Calu3 (cell line): ENCODE results near the gene FAM167B. TPM values are rescaled to one million over a fixed set of nuclear protein-coding genes. Genes with fewer than 3 reads are reported as not detected.

Source experiments
- BruUV-seq: library from RNA; stranded (reverse); fragments of 400-500 nt; replicated peaks from 2 replicates; lab custom pipeline; 2021; lab: Mats Ljungman, UMichigan
- CTCF ChIA-PET: fragments of 300-600 bp; sonication (Branson Sonifier 250); formaldehyde crosslinking; loops from one replicate; lab custom pipeline; 2022; ENCODE audit warnings: antibody characterized with exemption; lab: Charles Lee
- DNase-seq: peaks from one replicate; pipeline ENCODE4 v3.0.0; 2022
- H3K27ac Mint-ChIP-seq: one replicate; pipeline ENCODE4 v1.8.0; 2022; ENCODE audit warnings: mixed read lengths; ENCODE audit not compliant: unreplicated experiment
- H3K27me3 Mint-ChIP-seq: one replicate; pipeline ENCODE4 v1.8.0; 2022; ENCODE audit warnings: mixed read lengths; ENCODE audit not compliant: unreplicated experiment
- H3K36me3 Mint-ChIP-seq: one replicate; pipeline ENCODE4 v1.8.0; 2022; ENCODE audit warnings: mild to moderate bottlenecking, moderate library complexity, mixed read lengths; ENCODE audit not compliant: insufficient read depth, unreplicated experiment
- H3K4me1 Mint-ChIP-seq: one replicate; pipeline ENCODE4 v1.8.0; 2022; ENCODE audit warnings: mild to moderate bottlenecking, low read depth, mixed read lengths; ENCODE audit not compliant: unreplicated experiment
- H3K4me3 Mint-ChIP-seq: one replicate; pipeline ENCODE4 v1.8.0; 2022; ENCODE audit warnings: mild to moderate bottlenecking, low read depth, moderate library complexity, mixed read lengths; ENCODE audit not compliant: unreplicated experiment
- H3K9me3 Mint-ChIP-seq: one replicate; pipeline ENCODE4 v1.8.0; 2022; ENCODE audit warnings: low read depth, mixed read lengths; ENCODE audit not compliant: unreplicated experiment
- CTCF ChIP-seq: fragments of 200-600 bp; IDR thresholded peaks from one replicate; pipeline ENCODE4 v1.8.0; 2022; ENCODE audit warnings: antibody characterized with exemption; ENCODE audit not compliant: unreplicated experiment
- intact Hi-C: fragments of 100-400 bp; cut with micrococcal nuclease; formaldehyde crosslinking; loops from one replicate; pipeline ENCODE4 v1.10.0; 2022; ENCODE audit not compliant: unreplicated experiment
- total RNA-seq: library from RNA; stranded (reverse); gene quantifications from 2 replicates; pipeline ENCODE4 v1.2.3, GENCODE V29; 2022

The FAM167B gene
- total RNA-seq, 1 experiment from 2014 or later: 1.8 TPM

- TF ChIP-seq CTCF: no peak
- DNase-seq: no peak
- H3K4me3 Mint-ChIP-seq: no peak overlapping the region
- peaks cover 9% of the 10 kb centered on the region for H3K4me1 Mint-ChIP-seq
- H3K36me3 Mint-ChIP-seq: no peaks in the 10 kb centered on the region
- CTCF ChIA-PET: no interaction called here
- BruUV-seq: no TSS peak
- no peak overlapping the region for H3K27ac Mint-ChIP-seq
- no peaks in the 10 kb centered on the region for H3K27me3 Mint-ChIP-seq
- intact Hi-C loops: loop anchor here (10.0 kb wide), 1 partner anchor 47 kb away; the partner anchor contains the start of gene HDAC1
- H3K9me3 Mint-ChIP-seq: no peaks in the 10 kb centered on the region
Measured at GRCh38 chr1:32247452-32247851, 430 bp downstream of the FAM167B start.

- CTCF ChIA-PET: interaction anchor here (0.6 to 0.7 kb wide), 2 partner anchors 10 to 849 kb away, joined by 3 read pairs; no protein-coding TSS in a partner anchor
- H3K36me3 Mint-ChIP-seq: no peaks in the 10 kb centered on the region
- intact Hi-C loops: loop anchor here (10.0 kb wide), 1 partner anchor 47 kb away; the partner anchor contains the start of gene HDAC1
- no peaks in the 10 kb centered on the region for H3K27me3 Mint-ChIP-seq
- no TSS peak for BruUV-seq
- H3K4me3 Mint-ChIP-seq: no peak overlapping the region
- H3K4me1 Mint-ChIP-seq: peaks cover 9% of the 10 kb centered on the region
- no peak for TF ChIP-seq CTCF
- H3K27ac Mint-ChIP-seq: no peak overlapping the region
- H3K9me3 Mint-ChIP-seq: no peaks in the 10 kb centered on the region
- DNase-seq: no peak
Measured at GRCh38 chr1:32247983-32248889, 1.2 kb downstream of the FAM167B start.

- Mint-ChIP-seq H3K9me3 (no peaks in the 10 kb centered on the region), H3K27ac (no peak overlapping the region), H3K27me3 (no peaks in the 10 kb centered on the region), H3K36me3 (no peaks in the 10 kb centered on the region), H3K4me3 (no peak overlapping the region), H3K4me1 (peaks cover 9% of the 10 kb centered on the region)
- DNase-seq: no peak
- intact Hi-C loops: loop anchor here (10.0 kb wide), 1 partner anchor 45 kb away; the partner anchor contains the start of gene HDAC1
- BruUV-seq: no TSS peak
- TF ChIP-seq CTCF: no peak
- CTCF ChIA-PET: interaction anchor here (0.6 to 1.2 kb wide), 2 partner anchors 9 to 72 kb away, joined by 3 read pairs; no protein-coding TSS in a partner anchor
Measured at GRCh38 chr1:32249831-32250525, 3.0 kb downstream of the FAM167B start.

DNA sequence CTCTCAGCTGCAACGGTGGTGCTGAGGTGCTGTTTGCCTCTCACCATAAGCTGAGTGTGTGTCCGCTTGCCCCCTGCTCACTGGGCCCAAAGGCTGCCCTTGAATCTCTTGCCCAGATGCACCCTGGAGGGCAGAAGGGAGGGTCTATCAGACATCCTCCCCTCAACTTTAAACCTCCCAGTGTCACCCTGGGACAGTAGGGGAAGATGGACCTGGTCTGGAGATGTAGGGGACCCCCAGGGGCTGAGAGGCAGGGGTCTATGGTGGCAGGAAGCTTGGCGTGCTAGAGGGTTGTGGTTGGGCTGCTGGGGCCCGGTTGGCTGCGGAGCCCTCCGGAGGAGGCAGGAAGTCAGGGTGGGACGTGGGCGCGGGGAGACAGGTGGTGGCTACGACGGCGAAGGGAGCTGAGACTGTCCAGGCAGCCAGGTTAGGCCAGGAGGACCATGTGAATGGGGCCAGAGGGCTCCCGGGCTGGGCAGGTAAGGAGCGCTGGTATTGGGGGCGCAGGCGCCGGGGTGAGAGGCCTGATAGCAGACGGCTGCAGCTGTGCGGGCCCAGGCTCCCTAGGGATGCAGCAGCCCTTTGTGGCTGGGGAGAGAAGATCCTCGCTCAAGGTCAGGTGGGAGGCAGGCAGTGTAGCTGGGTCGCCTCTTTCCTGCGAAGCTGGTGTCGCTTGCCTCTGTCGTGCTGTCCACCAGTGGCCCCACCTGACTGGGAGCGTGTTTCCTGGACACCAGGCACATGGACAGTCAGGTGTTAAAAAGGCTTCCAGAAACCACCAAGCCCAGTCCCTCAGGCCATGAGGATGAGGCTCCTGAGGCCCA, 4.1 kb downstream of the FAM167B start, which contains the start of gene LCK:
TSS of gene LCK (plus strand) at position 373 of the 824 bp plus-strand sequence. CDS start 23,065 bp downstream, outside the sequence.
- H3K27me3 Mint-ChIP-seq: no peaks in the 10 kb centered on the region
- no peak within 1 kb of the TSS for H3K4me3 Mint-ChIP-seq
- no peak for DNase-seq
- no peak within 1 kb of the TSS for H3K27ac Mint-ChIP-seq
- CTCF ChIA-PET: interaction anchor here (0.6 to 1.2 kb wide), 3 partner anchors 10 to 71 kb away, joined by 3 to 8 read pairs (median 3); no protein-coding TSS in a partner anchor
- peaks cover 9% of the 10 kb centered on the region for H3K4me1 Mint-ChIP-seq
- intact Hi-C loops: no loop called here
- no peaks in the 10 kb centered on the region for H3K36me3 Mint-ChIP-seq
- no peaks in the 10 kb centered on the region for H3K9me3 Mint-ChIP-seq
- BruUV-seq: no TSS peak
- no peak for TF ChIP-seq CTCF
